Liver (tissue), 9 donors: Measurements from ENCODE around the gene STK24. TPM values are rescaled to one million over a fixed set of nuclear protein-coding genes. Genes with fewer than 3 reads are reported as not detected.

Experiments
- DNase-seq: peaks from one replicate; pipeline ENCODE4 v3.0.0-alpha.2; 2017; ENCODE audit warnings: low spot score
- H3K27ac ChIP-seq, 2 donors: one replicate each; pipeline ENCODE4 v1.7.0; 2013; ENCODE audit warnings: inconsistent platforms in 2 of 2, low read length in 2 of 2, control low read depth in 1 of 2, low read depth in 1 of 2, mild to moderate bottlenecking in 1 of 2
- H3K27me3 ChIP-seq, 4 donors: one replicate each; pipeline versions ENCODE4 v1.6.1 to v1.7.0; 2013; ENCODE audit warnings: low read length in 3 of 4, inconsistent platforms in 1 of 4, mild to moderate bottlenecking in 1 of 4, moderate library complexity in 1 of 4; ENCODE audit not compliant: control insufficient read depth in 4 of 4, insufficient read depth in 4 of 4
- H3K36me3 ChIP-seq, 4 donors: one replicate each; pipeline versions ENCODE4 v1.6.1 to v1.7.0; 2013; ENCODE audit warnings: low read length in 3 of 4, mild to moderate bottlenecking in 3 of 4, low read depth in 1 of 4, moderate library complexity in 1 of 4; ENCODE audit not compliant: control insufficient read depth in 4 of 4, insufficient read depth in 3 of 4
- H3K4me1 ChIP-seq, 4 donors: one replicate each; pipeline versions ENCODE4 v1.6.1 to v1.7.0; 2013; ENCODE audit warnings: low read length in 3 of 4, mild to moderate bottlenecking in 3 of 4, moderate library complexity in 1 of 4; ENCODE audit not compliant: control insufficient read depth in 4 of 4, insufficient read depth in 4 of 4
- H3K4me3 ChIP-seq, 3 donors: one replicate each; pipeline versions ENCODE4 v1.6.1 to v1.7.0; 2013; ENCODE audit warnings: low read length in 3 of 3, control low read depth in 1 of 3, low read depth in 1 of 3, mild to moderate bottlenecking in 1 of 3
- H3K9ac ChIP-seq, 2 donors: one replicate each; pipeline ENCODE4 v1.7.0; 2013; ENCODE audit warnings: low read length in 2 of 2, mild to moderate bottlenecking in 2 of 2, moderate library complexity in 2 of 2, control low read depth in 1 of 2, low read depth in 1 of 2
- H3K9me3 ChIP-seq, 4 donors: one replicate each; pipeline versions ENCODE4 v1.6.1 to v1.7.0; 2013; ENCODE audit warnings: low read length in 3 of 4; ENCODE audit not compliant: control insufficient read depth in 4 of 4
- EGR1 ChIP-seq, 2 donors: IDR thresholded peaks; 2 replicates each; pipeline ENCODE4 v1.6.1; 2016 to 2018; ENCODE audit warnings: antibody characterized with exemption in 2 of 2, low read depth in 2 of 2
- FOXA1 ChIP-seq: IDR thresholded peaks from 2 replicates; pipeline ENCODE4 v1.6.1; 2016; ENCODE audit warnings: antibody characterized with exemption
- FOXA2 ChIP-seq: IDR thresholded peaks from 2 replicates; pipeline ENCODE4 v1.6.1; 2016; ENCODE audit warnings: antibody characterized with exemption
- GABPA ChIP-seq, 2 donors: IDR thresholded peaks in 1 of 2; conservative IDR thresholded peaks in 1 of 2; 2 replicates each; pipeline ENCODE4 v1.6.1; 2016; ENCODE audit warnings: antibody characterized with exemption in 2 of 2, mild to moderate bottlenecking in 1 of 2, moderate library complexity in 1 of 2
- HNF4A ChIP-seq, 2 donors: conservative IDR thresholded peaks; 2 replicates each; pipeline ENCODE4 v1.6.1; 2016; ENCODE audit warnings: antibody characterized with exemption in 2 of 2, mild to moderate bottlenecking in 2 of 2
- HNF4G ChIP-seq: IDR thresholded peaks from 2 replicates; pipeline ENCODE4 v1.6.1; 2016; ENCODE audit warnings: antibody characterized with exemption
- JUND ChIP-seq, 2 donors: IDR thresholded peaks; 2 replicates each; pipeline ENCODE4 v1.6.1; 2016; ENCODE audit warnings: antibody characterized with exemption in 2 of 2
- NR2F2 ChIP-seq: IDR thresholded peaks from 2 replicates; pipeline ENCODE4 v1.6.1; 2016; ENCODE audit warnings: antibody characterized with exemption
- RAD21 ChIP-seq, 2 donors: IDR thresholded peaks; 2 replicates each; pipeline ENCODE4 v1.6.1; 2016; ENCODE audit warnings: antibody characterized with exemption in 2 of 2, mild to moderate bottlenecking in 2 of 2
- RXRA ChIP-seq, 2 donors: IDR thresholded peaks; 2 replicates each; pipeline ENCODE4 v1.6.1; 2017 to 2018; ENCODE audit warnings: antibody characterized with exemption in 2 of 2, mild to moderate bottlenecking in 1 of 2
- TAF1 ChIP-seq: conservative IDR thresholded peaks from 2 replicates; pipeline ENCODE4 v1.6.1; 2016; ENCODE audit warnings: antibody characterized with exemption, mild to moderate bottlenecking
- YY1 ChIP-seq: IDR thresholded peaks from 2 replicates; pipeline ENCODE4 v1.6.1; 2016; ENCODE audit warnings: antibody characterized with exemption, mild to moderate bottlenecking
- WGBS: extraction: QIAGEN DNeasy Blood & Tissue Kit; methylation state at CpG from one replicate; pipeline ENCODE4 v1.1.7; 2013; 5-methylcytosine and 5-hydroxymethylcytosine counted together
- polyA plus RNA-seq, 2 donors: library from polyadenylated mRNA; stranded (reverse) in 1 of 2; unstranded in 1 of 2; fragments of 200-250 nt in 1 of 2; fragments of >200 nt in 1 of 2; fragmentation: Nextera tagmentation in 1 of 2; extraction: Ambion mirVana in 1 of 2; gene quantifications; one replicate each; pipeline versions ENCODE4 v1.2.1 to v1.2.3, GENCODE V29; 2013 to 2015
- total RNA-seq, 2 donors: library from RNA; depleted of rRNA; stranded (reverse); fragments of >200 nt; gene quantifications; one replicate each; pipeline ENCODE4 v1.2.3, GENCODE V29; 2014
- TF ChIP-seq, protein P1 (sequence below): fragments of 150-350 bp; IDR thresholded peaks from 2 replicates; pipeline ENCODE4 v1.5.1; 2017; ENCODE audit warnings: improper control_type of control experiment, low read depth, low read length; ENCODE audit not compliant: missing input control
- TF ChIP-seq, protein P2 (sequence below): IDR thresholded peaks from 2 replicates; pipeline ENCODE4 v1.6.1; 2016; ENCODE audit warnings: antibody characterized with exemption
- TF ChIP-seq, protein P3 (sequence below): IDR thresholded peaks from 2 replicates; pipeline ENCODE4 v1.6.1; 2016; ENCODE audit warnings: antibody characterized with exemption
- TF ChIP-seq, protein P4 (sequence below): IDR thresholded peaks from 2 replicates; pipeline ENCODE4 v1.6.1; 2016; ENCODE audit warnings: antibody characterized with exemption
- TF ChIP-seq, protein P5 (sequence below): IDR thresholded peaks from 2 replicates; pipeline ENCODE4 v1.6.1; 2016; ENCODE audit warnings: antibody characterized with exemption, mild to moderate bottlenecking
- donor health status: healthy.
- donor health status: healthy.
- donor health status: healthy.
- donor health status: healthy.
- donor health status: healthy.

Gene STK24
- total and polyA plus RNA-seq, 4 donors: 6.4 to 43.3 (median 14.9) TPM

DNA sequence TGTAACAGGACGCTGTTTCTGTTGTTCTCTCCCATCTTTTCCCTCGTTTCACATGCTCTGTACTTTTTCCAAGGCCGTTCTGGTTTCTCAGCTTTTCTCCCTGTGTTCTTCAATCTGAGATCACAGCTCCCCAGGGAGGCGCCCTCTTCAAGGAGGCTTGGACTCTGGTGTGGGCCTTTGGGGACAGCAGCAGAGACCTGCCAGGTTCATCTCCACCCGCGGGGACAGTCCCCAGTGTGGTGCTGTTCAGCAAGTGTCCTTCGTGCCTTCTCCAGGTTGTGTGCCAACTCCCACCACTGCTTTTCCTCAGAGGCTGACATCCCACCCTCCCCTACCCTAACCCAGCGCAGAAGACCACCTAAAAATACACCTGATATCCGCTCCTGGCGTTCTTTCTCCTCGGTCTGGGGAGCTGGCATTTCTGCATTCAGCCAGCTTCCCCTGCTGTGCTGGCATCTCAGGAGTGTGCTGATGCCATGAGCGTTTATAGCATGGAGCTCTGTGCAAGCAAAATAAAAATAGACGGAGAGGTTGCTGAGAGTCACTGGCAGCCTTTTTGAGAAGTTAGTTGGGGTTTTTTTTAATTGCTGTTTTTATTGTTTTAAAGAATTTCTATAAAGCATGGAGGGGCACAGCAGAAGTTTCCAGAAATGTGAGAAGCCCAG lies 149.4 kb downstream of the STK24 start:
- no peak for DNase-seq
- Histone ChIP-seq H3K4me3 (no peak overlapping the region), H3K27ac (no peak overlapping the region), H3K36me3 (peaks cover 2 to 49% (median 17%) of the 10 kb centered on the region in 4 donors), H3K4me1 (peaks cover 0 to 7% (median 2%) of the 10 kb centered on the region in 4 donors), H3K9ac (no peak overlapping the region), H3K9me3 (no peaks in the 10 kb centered on the region), H3K27me3 (no peaks in the 10 kb centered on the region)
- WGBS: 93% methylated on average over 13 of the region's 13 CpGs
- no peak for TF ChIP-seq HNF4A (conservative IDR thresholded peaks at IDR 0.05)
- no peak for TF ChIP-seq YY1
- TF ChIP-seq, protein P1, sequence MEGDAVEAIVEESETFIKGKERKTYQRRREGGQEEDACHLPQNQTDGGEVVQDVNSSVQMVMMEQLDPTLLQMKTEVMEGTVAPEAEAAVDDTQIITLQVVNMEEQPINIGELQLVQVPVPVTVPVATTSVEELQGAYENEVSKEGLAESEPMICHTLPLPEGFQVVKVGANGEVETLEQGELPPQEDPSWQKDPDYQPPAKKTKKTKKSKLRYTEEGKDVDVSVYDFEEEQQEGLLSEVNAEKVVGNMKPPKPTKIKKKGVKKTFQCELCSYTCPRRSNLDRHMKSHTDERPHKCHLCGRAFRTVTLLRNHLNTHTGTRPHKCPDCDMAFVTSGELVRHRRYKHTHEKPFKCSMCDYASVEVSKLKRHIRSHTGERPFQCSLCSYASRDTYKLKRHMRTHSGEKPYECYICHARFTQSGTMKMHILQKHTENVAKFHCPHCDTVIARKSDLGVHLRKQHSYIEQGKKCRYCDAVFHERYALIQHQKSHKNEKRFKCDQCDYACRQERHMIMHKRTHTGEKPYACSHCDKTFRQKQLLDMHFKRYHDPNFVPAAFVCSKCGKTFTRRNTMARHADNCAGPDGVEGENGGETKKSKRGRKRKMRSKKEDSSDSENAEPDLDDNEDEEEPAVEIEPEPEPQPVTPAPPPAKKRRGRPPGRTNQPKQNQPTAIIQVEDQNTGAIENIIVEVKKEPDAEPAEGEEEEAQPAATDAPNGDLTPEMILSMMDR: no peak
- no peak for TF ChIP-seq HNF4G
- TF ChIP-seq, protein P2, sequence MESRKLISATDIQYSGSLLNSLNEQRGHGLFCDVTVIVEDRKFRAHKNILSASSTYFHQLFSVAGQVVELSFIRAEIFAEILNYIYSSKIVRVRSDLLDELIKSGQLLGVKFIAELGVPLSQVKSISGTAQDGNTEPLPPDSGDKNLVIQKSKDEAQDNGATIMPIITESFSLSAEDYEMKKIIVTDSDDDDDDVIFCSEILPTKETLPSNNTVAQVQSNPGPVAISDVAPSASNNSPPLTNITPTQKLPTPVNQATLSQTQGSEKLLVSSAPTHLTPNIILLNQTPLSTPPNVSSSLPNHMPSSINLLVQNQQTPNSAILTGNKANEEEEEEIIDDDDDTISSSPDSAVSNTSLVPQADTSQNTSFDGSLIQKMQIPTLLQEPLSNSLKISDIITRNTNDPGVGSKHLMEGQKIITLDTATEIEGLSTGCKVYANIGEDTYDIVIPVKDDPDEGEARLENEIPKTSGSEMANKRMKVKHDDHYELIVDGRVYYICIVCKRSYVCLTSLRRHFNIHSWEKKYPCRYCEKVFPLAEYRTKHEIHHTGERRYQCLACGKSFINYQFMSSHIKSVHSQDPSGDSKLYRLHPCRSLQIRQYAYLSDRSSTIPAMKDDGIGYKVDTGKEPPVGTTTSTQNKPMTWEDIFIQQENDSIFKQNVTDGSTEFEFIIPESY: no peak
- TF ChIP-seq, protein P3, sequence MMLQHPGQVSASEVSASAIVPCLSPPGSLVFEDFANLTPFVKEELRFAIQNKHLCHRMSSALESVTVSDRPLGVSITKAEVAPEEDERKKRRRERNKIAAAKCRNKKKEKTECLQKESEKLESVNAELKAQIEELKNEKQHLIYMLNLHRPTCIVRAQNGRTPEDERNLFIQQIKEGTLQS: no peak
- no peak for TF ChIP-seq TAF1
- no peak for TF ChIP-seq RAD21 (IDR thresholded peaks at IDR 0.05)
- TF ChIP-seq, protein P4, sequence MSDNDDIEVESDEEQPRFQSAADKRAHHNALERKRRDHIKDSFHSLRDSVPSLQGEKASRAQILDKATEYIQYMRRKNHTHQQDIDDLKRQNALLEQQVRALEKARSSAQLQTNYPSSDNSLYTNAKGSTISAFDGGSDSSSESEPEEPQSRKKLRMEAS: no peak
- no peak for TF ChIP-seq FOXA1
- no peak for TF ChIP-seq EGR1 (IDR thresholded peaks at IDR 0.05; ENCODE audit: low read depth in 2 of 2)
- no peak for TF ChIP-seq FOXA2
- TF ChIP-seq NR2F2: no peak
- TF ChIP-seq, protein P5, sequence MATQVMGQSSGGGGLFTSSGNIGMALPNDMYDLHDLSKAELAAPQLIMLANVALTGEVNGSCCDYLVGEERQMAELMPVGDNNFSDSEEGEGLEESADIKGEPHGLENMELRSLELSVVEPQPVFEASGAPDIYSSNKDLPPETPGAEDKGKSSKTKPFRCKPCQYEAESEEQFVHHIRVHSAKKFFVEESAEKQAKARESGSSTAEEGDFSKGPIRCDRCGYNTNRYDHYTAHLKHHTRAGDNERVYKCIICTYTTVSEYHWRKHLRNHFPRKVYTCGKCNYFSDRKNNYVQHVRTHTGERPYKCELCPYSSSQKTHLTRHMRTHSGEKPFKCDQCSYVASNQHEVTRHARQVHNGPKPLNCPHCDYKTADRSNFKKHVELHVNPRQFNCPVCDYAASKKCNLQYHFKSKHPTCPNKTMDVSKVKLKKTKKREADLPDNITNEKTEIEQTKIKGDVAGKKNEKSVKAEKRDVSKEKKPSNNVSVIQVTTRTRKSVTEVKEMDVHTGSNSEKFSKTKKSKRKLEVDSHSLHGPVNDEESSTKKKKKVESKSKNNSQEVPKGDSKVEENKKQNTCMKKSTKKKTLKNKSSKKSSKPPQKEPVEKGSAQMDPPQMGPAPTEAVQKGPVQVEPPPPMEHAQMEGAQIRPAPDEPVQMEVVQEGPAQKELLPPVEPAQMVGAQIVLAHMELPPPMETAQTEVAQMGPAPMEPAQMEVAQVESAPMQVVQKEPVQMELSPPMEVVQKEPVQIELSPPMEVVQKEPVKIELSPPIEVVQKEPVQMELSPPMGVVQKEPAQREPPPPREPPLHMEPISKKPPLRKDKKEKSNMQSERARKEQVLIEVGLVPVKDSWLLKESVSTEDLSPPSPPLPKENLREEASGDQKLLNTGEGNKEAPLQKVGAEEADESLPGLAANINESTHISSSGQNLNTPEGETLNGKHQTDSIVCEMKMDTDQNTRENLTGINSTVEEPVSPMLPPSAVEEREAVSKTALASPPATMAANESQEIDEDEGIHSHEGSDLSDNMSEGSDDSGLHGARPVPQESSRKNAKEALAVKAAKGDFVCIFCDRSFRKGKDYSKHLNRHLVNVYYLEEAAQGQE: no peak
- no peak for TF ChIP-seq GABPA (IDR thresholded peaks at IDR 0.05 in 1 of 2, conservative IDR thresholded peaks at IDR 0.05 in 1 of 2)
- TF ChIP-seq RXRA (IDR thresholded peaks at IDR 0.05): no peak
- TF ChIP-seq JUND (IDR thresholded peaks at IDR 0.05): no peak
